Measurements from ENCODE around the gene CD180.

DNA sequence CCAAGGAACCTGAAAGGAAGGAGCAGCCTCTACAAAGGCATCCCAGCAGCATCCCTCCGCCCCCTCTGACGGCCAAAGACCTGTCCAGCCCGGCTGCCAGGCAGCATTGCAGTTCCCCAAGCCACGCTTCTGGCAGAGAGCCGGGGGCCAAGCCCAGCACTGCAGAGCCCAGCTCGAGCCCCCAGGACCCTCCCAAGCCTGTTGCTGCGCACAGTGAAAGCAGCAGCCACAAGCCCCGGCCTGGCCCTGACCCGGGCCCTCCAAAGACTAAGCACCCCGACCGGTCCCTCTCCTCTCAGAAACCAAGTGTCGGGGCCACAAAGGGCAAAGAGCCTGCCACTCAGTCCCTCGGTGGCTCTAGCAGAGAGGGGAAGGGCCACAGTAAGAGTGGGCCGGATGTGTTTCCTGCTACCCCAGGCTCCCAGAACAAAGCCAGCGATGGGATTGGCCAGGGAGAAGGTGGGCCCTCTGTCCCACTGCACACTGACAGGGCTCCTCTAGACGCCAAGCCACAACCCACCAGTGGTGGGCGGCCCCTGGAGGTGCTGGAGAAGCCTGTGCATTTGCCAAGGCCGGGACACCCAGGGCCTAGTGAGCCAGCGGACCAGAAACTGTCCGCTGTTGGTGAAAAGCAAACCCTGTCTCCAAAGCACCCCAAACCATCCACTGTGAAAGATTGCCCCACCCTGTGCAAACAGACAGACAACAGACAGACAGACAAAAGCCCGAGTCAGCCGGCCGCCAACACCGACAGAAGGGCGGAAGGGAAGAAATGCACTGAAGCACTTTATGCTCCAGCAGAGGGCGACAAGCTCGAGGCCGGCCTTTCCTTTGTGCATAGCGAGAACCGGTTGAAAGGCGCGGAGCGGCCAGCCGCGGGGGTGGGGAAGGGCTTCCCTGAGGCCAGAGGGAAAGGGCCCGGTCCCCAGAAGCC is 30.8 kb downstream of the CD180 start:
- TF ChIP-seq POLR2A (IDR thresholded peaks at IDR 0.05): no peak
- TF ChIP-seq, protein P1, sequence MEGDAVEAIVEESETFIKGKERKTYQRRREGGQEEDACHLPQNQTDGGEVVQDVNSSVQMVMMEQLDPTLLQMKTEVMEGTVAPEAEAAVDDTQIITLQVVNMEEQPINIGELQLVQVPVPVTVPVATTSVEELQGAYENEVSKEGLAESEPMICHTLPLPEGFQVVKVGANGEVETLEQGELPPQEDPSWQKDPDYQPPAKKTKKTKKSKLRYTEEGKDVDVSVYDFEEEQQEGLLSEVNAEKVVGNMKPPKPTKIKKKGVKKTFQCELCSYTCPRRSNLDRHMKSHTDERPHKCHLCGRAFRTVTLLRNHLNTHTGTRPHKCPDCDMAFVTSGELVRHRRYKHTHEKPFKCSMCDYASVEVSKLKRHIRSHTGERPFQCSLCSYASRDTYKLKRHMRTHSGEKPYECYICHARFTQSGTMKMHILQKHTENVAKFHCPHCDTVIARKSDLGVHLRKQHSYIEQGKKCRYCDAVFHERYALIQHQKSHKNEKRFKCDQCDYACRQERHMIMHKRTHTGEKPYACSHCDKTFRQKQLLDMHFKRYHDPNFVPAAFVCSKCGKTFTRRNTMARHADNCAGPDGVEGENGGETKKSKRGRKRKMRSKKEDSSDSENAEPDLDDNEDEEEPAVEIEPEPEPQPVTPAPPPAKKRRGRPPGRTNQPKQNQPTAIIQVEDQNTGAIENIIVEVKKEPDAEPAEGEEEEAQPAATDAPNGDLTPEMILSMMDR (IDR thresholded peaks at IDR 0.05): peak; percentile 46 to 54 (median 52)

Data from right lobe of liver (tissue), 4 donors.